Retina (tissue), 1 donor: ENCODE results near the gene PCDHGB4.
"Not testable (repeated sequence)": the region's sequence is repeated elsewhere in the genome, so short reads cannot be mapped to it uniquely, and the experiment has no call there.

Source experiments
- DNase-seq: peaks from one replicate; pipeline ENCODE4 v3.0.0-alpha.2; 2016

Gene PCDHGB4

GRCh38 chr5:141402553-141403243, 15.2 kb downstream of the PCDHGB4 start, which contains the start of gene PCDHGA9:
PCDHGA9 (plus strand) TSS chr5:141402778; CDS start chr5:141402953, 175 bp downstream.
- no peak for DNase-seq

- DNase-seq: no peak
Measured at GRCh38 chr5:141403387-141403786, 15.9 kb downstream of the PCDHGB4 start.

GRCh38 chr5:141407790-141408505, 20.4 kb downstream of the PCDHGB4 start, which contains the start of gene PCDHGB6:
PCDHGB6 (plus strand) TSS chr5:141408021; CDS start chr5:141408203, 182 bp downstream.
- peak; percentile 72 for DNase-seq

- DNase-seq: no peak
Measured at GRCh38 chr5:141409598-141410306, 22.3 kb downstream of the PCDHGB4 start.

GRCh38 chr5:141411575-141411974, 24.1 kb downstream of the PCDHGB4 start:
- DNase-seq: no peak

GRCh38 chr5:141412854-141413539, 25.5 kb downstream of the PCDHGB4 start, which contains the start of gene PCDHGA10:
PCDHGA10 (plus strand) TSS chr5:141412987; CDS start chr5:141413176, 189 bp downstream.
- peak; percentile 39 for DNase-seq

GRCh38 chr5:141413540-141414069, 26.1 kb downstream of the PCDHGB4 start:
- DNase-seq: no peak

GRCh38 chr5:141414548-141415274, 27.2 kb downstream of the PCDHGB4 start:
- not testable (repeated sequence) for DNase-seq

- not testable (repeated sequence) for DNase-seq
Measured at GRCh38 chr5:141415275-141415618, 27.7 kb downstream of the PCDHGB4 start.

GRCh38 chr5:141417494-141418172, 30.1 kb downstream of the PCDHGB4 start, which contains the start of gene PCDHGB7:
PCDHGB7 (plus strand) TSS chr5:141417677; CDS start chr5:141417860, 183 bp downstream.
- peak; percentile 82 for DNase-seq

- no peak for DNase-seq
Measured at GRCh38 chr5:141419074-141419880, 31.8 kb downstream of the PCDHGB4 start.

- DNase-seq: peak; percentile 69
Measured at GRCh38 chr5:141420855-141421488, 33.5 kb downstream of the PCDHGB4 start, which contains the start of gene PCDHGA11. PCDHGA11 (plus strand) TSS chr5:141421051; CDS start chr5:141421228, 177 bp downstream.

GRCh38 chr5:141421489-141421855, 34.0 kb downstream of the PCDHGB4 start:
- no peak for DNase-seq

GRCh38 chr5:141422742-141423291, 35.3 kb downstream of the PCDHGB4 start:
- no peak for DNase-seq

- no peak for DNase-seq
Measured at GRCh38 chr5:141427783-141428426, 40.4 kb downstream of the PCDHGB4 start.

- DNase-seq: no peak
Measured at GRCh38 chr5:141430332-141431113, 43.0 kb downstream of the PCDHGB4 start, which contains the start of gene PCDHGA12. PCDHGA12 (plus strand) TSS chr5:141430507; CDS start chr5:141430760, 253 bp downstream.

GRCh38 chr5:141431286-141431685, 43.8 kb downstream of the PCDHGB4 start:
- no peak for DNase-seq

- DNase-seq: not testable (repeated sequence)
Measured at GRCh38 chr5:141432308-141432707, 44.8 kb downstream of the PCDHGB4 start.
